ENCODE data around the gene C1orf115. TPM values are rescaled to one million over a fixed set of nuclear protein-coding genes. Genes with fewer than 3 reads are reported as not detected.

Gene C1orf115
- total RNA-seq, 1 experiment from 2014 or later, result 33.9 TPM

GRCh38 chr1:220695426-220695825 is 5.3 kb downstream of the C1orf115 start:
- peak in 1 of 2 experiments; percentile 19 for DNase-seq
- TF ChIP-seq, protein P1, sequence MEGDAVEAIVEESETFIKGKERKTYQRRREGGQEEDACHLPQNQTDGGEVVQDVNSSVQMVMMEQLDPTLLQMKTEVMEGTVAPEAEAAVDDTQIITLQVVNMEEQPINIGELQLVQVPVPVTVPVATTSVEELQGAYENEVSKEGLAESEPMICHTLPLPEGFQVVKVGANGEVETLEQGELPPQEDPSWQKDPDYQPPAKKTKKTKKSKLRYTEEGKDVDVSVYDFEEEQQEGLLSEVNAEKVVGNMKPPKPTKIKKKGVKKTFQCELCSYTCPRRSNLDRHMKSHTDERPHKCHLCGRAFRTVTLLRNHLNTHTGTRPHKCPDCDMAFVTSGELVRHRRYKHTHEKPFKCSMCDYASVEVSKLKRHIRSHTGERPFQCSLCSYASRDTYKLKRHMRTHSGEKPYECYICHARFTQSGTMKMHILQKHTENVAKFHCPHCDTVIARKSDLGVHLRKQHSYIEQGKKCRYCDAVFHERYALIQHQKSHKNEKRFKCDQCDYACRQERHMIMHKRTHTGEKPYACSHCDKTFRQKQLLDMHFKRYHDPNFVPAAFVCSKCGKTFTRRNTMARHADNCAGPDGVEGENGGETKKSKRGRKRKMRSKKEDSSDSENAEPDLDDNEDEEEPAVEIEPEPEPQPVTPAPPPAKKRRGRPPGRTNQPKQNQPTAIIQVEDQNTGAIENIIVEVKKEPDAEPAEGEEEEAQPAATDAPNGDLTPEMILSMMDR (IDR thresholded peaks at IDR 0.05; ENCODE audit: insufficient read depth in 1 of 2, low read depth in 1 of 2, low read length in 1 of 2, severe bottlenecking in 1 of 2, unreplicated experiment in 1 of 2), result no peak
- H3K27me3 Mint-ChIP-seq (ENCODE audit: insufficient read depth, unreplicated experiment), result no peaks in the 10 kb centered on the region
- no TSS peak for BruUV-seq (replicated peaks)
- no peaks in the 10 kb centered on the region for H3K9me3 ChIP-seq
- no peak overlapping the region for H3K4me3 Mint-ChIP-seq (ENCODE audit: unreplicated experiment)
- H3K9me3 Mint-ChIP-seq (ENCODE audit: unreplicated experiment), result no peaks in the 10 kb centered on the region
- peaks cover under 1% of the 10 kb centered on the region for H3K36me3 Mint-ChIP-seq (ENCODE audit: insufficient read depth, unreplicated experiment)
- no peak overlapping the region for H3K27ac Mint-ChIP-seq (ENCODE audit: unreplicated experiment)
- ChIA-PET CTCF (interaction anchor here (1.1 kb wide), 1 partner anchor 80 kb away, joined by 3 read pairs; no protein-coding TSS in a partner anchor), POLR2A (no interaction called here)
- intact Hi-C loops (cut with micrococcal nuclease; ENCODE audit: unreplicated experiment), result no loop called here
- no peaks in the 10 kb centered on the region; the same call in 1 of the 2 replicates for H3K36me3 ChIP-seq (ENCODE audit: control insufficient read depth, insufficient read depth, low read length)
- peaks cover 34% of the 10 kb centered on the region for H3K4me1 ChIP-seq
- no peak overlapping the region for H3K4me3 ChIP-seq (ENCODE audit: low read depth, low read length)
- peaks cover 12% of the 10 kb centered on the region for H3K4me1 Mint-ChIP-seq (ENCODE audit: low read depth, unreplicated experiment)
- H3K27me3 ChIP-seq (replicated peaks; ENCODE audit: control insufficient read depth, insufficient read depth, low read length), result no peaks in the 10 kb centered on the region

DNA sequence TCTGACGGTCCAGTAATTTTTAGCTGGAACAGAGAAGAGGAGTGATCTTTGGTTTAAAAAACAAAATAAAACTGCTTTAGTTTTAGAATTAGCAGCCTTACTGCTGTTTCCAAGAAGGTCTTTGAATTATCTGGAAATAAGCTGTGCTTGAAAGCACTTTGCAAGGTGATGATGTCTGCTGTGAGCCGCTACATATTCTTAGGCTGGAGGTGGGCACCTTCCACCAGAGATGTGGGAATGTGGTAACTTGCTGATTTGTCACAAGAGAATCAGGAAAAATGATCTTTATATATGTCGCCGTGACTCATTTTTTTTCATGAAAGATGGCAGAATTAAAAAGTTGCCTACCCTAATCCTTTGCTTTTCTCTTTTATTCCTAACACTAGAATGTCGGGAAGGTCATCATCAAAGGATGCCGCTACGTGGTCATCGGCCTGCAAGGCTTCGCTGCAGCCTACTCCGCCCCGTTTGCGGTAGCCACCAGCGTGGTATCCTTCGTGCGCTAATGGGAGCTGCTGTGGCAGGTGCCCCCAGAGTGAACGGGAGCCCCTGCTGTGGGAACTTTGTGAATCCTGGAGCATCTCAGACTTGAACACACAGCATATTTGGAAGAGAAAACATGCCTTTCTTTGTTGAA is 6.2 kb downstream of the C1orf115 start:
- peaks cover 39% of the 10 kb centered on the region for H3K4me1 ChIP-seq
- Mint-ChIP-seq H3K4me1 (ENCODE audit: low read depth, unreplicated experiment) (peaks cover 12% of the 10 kb centered on the region), H3K27ac (ENCODE audit: unreplicated experiment) (no peak overlapping the region), H3K9me3 (ENCODE audit: unreplicated experiment) (no peaks in the 10 kb centered on the region), H3K27me3 (ENCODE audit: insufficient read depth, unreplicated experiment) (no peaks in the 10 kb centered on the region), H3K36me3 (ENCODE audit: insufficient read depth, unreplicated experiment) (no peaks in the 10 kb centered on the region), H3K4me3 (ENCODE audit: unreplicated experiment) (no peak overlapping the region)
- POLR2A ChIA-PET, result no interaction called here
- intact Hi-C loops (cut with micrococcal nuclease; ENCODE audit: unreplicated experiment), result no loop called here
- H3K36me3 ChIP-seq (ENCODE audit: control insufficient read depth, insufficient read depth, low read length), result no peaks in the 10 kb centered on the region; the same call in 1 of the 2 replicates
- DNase-seq, result no peak
- CTCF ChIA-PET, result interaction anchor here (0.6 kb wide), 1 partner anchor 18 kb away, joined by 5 read pairs; no protein-coding TSS in a partner anchor
- H3K9me3 ChIP-seq, result no peaks in the 10 kb centered on the region
- no peaks in the 10 kb centered on the region for H3K27me3 ChIP-seq (replicated peaks; ENCODE audit: control insufficient read depth, insufficient read depth, low read length)
- H3K4me3 ChIP-seq (ENCODE audit: low read depth, low read length), result no peak overlapping the region
- BruUV-seq (replicated peaks), result no TSS peak
- TF ChIP-seq, protein P1 (IDR thresholded peaks at IDR 0.05; ENCODE audit: insufficient read depth in 1 of 2, low read depth in 1 of 2, low read length in 1 of 2, severe bottlenecking in 1 of 2, unreplicated experiment in 1 of 2), result no peak

GRCh38 chr1:220696863-220697231 is 6.7 kb downstream of the C1orf115 start:
- POLR2A ChIA-PET, result no interaction called here

More at GRCh38 chr1:220696863-220697231, 6.7 kb downstream of the C1orf115 start:
- Mint-ChIP-seq H3K4me3 (ENCODE audit: unreplicated experiment) (no peak overlapping the region), H3K9me3 (ENCODE audit: unreplicated experiment) (no peaks in the 10 kb centered on the region), H3K4me1 (ENCODE audit: low read depth, unreplicated experiment) (peaks cover 12% of the 10 kb centered on the region), H3K27ac (ENCODE audit: unreplicated experiment) (no peak overlapping the region), H3K27me3 (ENCODE audit: insufficient read depth, unreplicated experiment) (no peaks in the 10 kb centered on the region), H3K36me3 (ENCODE audit: insufficient read depth, unreplicated experiment) (no peaks in the 10 kb centered on the region)
- no TSS peak for BruUV-seq (replicated peaks)
- Histone ChIP-seq H3K4me3 (ENCODE audit: low read depth, low read length) (no peak overlapping the region), H3K36me3 (ENCODE audit: control insufficient read depth, insufficient read depth, low read length) (no peaks in the 10 kb centered on the region; the same call in 1 of the 2 replicates), H3K27me3 (replicated peaks; ENCODE audit: control insufficient read depth, insufficient read depth, low read length) (no peaks in the 10 kb centered on the region), H3K9me3 (no peaks in the 10 kb centered on the region), H3K4me1 (peaks cover 34% of the 10 kb centered on the region)
- intact Hi-C loops (cut with micrococcal nuclease; ENCODE audit: unreplicated experiment), result no loop called here
- DNase-seq, result no peak
- CTCF ChIA-PET, result no interaction called here
- TF ChIP-seq, protein P1 (IDR thresholded peaks at IDR 0.05; ENCODE audit: insufficient read depth in 1 of 2, low read depth in 1 of 2, low read length in 1 of 2, severe bottlenecking in 1 of 2, unreplicated experiment in 1 of 2), result no peak

Data from Caco-2 (cell line).